HCT116 (cell line): Measurements from ENCODE around the gene KRT36. TPM values are rescaled to one million over a fixed set of nuclear protein-coding genes. Genes with fewer than 3 reads are reported as not detected.

Experiments
- ATAC-seq: fragments of 200-7000 bp; cut with Tn5 transposase; 2 replicates; pipeline ENCODE4 v1.9.1; 2020; ENCODE audit warnings: mild to moderate bottlenecking, moderate library complexity
- BruUV-seq: library from RNA; stranded (reverse); fragments of 400-500 nt; replicated peaks from 2 replicates; lab custom pipeline; 2021; lab: Mats Ljungman, UMichigan
- CTCF ChIA-PET: fragments of 300-600 bp; sonication (Branson Sonifier 250); formaldehyde crosslinking; loops from one replicate; lab custom pipeline; 2021; ENCODE audit warnings: antibody characterized with exemption; lab: Charles Lee
- POLR2A ChIA-PET: fragments of 300-600, 350-600 bp; sonication (Branson Sonifier 250); formaldehyde crosslinking; loops from one replicate; lab custom pipeline; 2021; ENCODE audit warnings: antibody characterized with exemption; lab: Charles Lee
- RAD21 ChIA-PET, 2 experiments: fragments of 300-600 bp; sonication (Branson Sonifier 250); formaldehyde crosslinking; loops; one replicate each; lab custom pipeline; 2023; ENCODE audit warnings: low total read pairs in 2 of 2; ENCODE audit not compliant: uncharacterized antibody in 2 of 2, unreplicated experiment in 2 of 2, low non-redundant PET in 1 of 2; lab: Charles Lee
- DNase-seq: peaks from one replicate; pipeline ENCODE4 v3.0.0-alpha.2; 2010; ENCODE audit warnings: low read depth, low spot score
- H2AFZ ChIP-seq: fragments of 200-600 bp; shearing (Covaris generic), sonication (generic); 2 replicates; pipeline ENCODE4 v1.6.1; 2017; ENCODE audit warnings: low read depth, mixed run types, mixed read lengths, antibody characterized with exemption, low read length; ENCODE audit not compliant: poor library complexity, severe bottlenecking
- H3K27ac ChIP-seq: 2 replicates; pipeline ENCODE4 v1.5.1; 2012; ENCODE audit warnings: low read depth, low read length
- H3K27me3 ChIP-seq: fragments of 200-600 bp; sonication (generic); 2 replicates; pipeline ENCODE4 v1.6.1; 2016; ENCODE audit warnings: mixed run types, low read length, mixed read lengths; ENCODE audit not compliant: insufficient read depth
- H3K36me3 ChIP-seq, 2 experiments: fragments of 200-500 bp in 1 of 2; fragments of 200-600 bp in 1 of 2; sonication (Bioruptor generic) in 1 of 2; sonication (generic) in 1 of 2; 2 replicates each; pipeline versions ENCODE4 v1.5.1 to v1.6.1; 2014 to 2016; ENCODE audit warnings: low read length in 2 of 2, inconsistent platforms in 1 of 2, mixed read lengths in 1 of 2, mixed run types in 1 of 2; ENCODE audit not compliant: insufficient read depth in 2 of 2, control insufficient read depth in 1 of 2
- H3K4me1 ChIP-seq, 2 experiments: fragments of 200-600 bp in 1 of 2; sonication (generic) in 1 of 2; 2 replicates each; pipeline versions ENCODE4 v1.5.1 to v1.6.1; 2012 to 2017; ENCODE audit warnings: low read length in 2 of 2, inconsistent platforms in 1 of 2, mild to moderate bottlenecking in 1 of 2, mixed read lengths in 1 of 2, mixed run types in 1 of 2, moderate library complexity in 1 of 2; ENCODE audit not compliant: insufficient read depth in 2 of 2, control insufficient read depth in 1 of 2
- H3K4me2 ChIP-seq: fragments of 200-600 bp; sonication (generic); 2 replicates; pipeline ENCODE4 v1.6.1; 2017; ENCODE audit warnings: mixed run types, low read length, mixed read lengths
- H3K4me3 ChIP-seq, 2 experiments: fragments of 200-600 bp in 1 of 2; sonication (generic) in 1 of 2; replicated peaks in 1 of 2; 2 replicates each; pipeline ENCODE4 v1.5.1; 2011 to 2016; ENCODE audit warnings: low read length in 2 of 2, control low read depth in 1 of 2, low read depth in 1 of 2, mild to moderate bottlenecking in 1 of 2, mixed read lengths in 1 of 2, mixed run types in 1 of 2
- H3K79me2 ChIP-seq: fragments of 200-600 bp; sonication (generic); 2 replicates; pipeline ENCODE4 v1.6.1; 2017; ENCODE audit warnings: mild to moderate bottlenecking, mixed run types, low read length, moderate library complexity, mixed read lengths; ENCODE audit not compliant: insufficient read depth
- H3K9ac ChIP-seq: fragments of 200-600 bp; sonication (generic); 2 replicates; pipeline ENCODE4 v1.6.1; 2016; ENCODE audit warnings: low read length, mixed read lengths
- H3K9me2 ChIP-seq: fragments of 200-600 bp; sonication (generic), shearing (Covaris generic); 2 replicates; pipeline ENCODE4 v1.6.1; 2017; ENCODE audit warnings: mixed run types, mild to moderate bottlenecking, moderate library complexity; ENCODE audit not compliant: insufficient read depth
- H3K9me3 ChIP-seq, 2 experiments: fragments of 200-500 bp in 1 of 2; fragments of 200-600 bp in 1 of 2; sonication (Bioruptor generic) in 1 of 2; sonication (generic) in 1 of 2; 2 replicates each; pipeline ENCODE4 v1.6.1; 2014 to 2017; ENCODE audit warnings: low read length in 2 of 2, mixed read lengths in 2 of 2, inconsistent platforms in 1 of 2, low read depth in 1 of 2, mild to moderate bottlenecking in 1 of 2, mixed run types in 1 of 2, moderate library complexity in 1 of 2; ENCODE audit not compliant: control insufficient read depth in 1 of 2, insufficient read depth in 1 of 2
- H4K20me1 ChIP-seq: fragments of 200-600 bp; sonication (generic), shearing (Covaris generic); 2 replicates; pipeline ENCODE4 v1.6.1; 2017; ENCODE audit warnings: mixed run types, mild to moderate bottlenecking, moderate library complexity; ENCODE audit not compliant: insufficient read depth
- ATF3 ChIP-seq: IDR thresholded peaks from 2 replicates; pipeline ENCODE4 v1.6.1; 2012
- CBX3 ChIP-seq: IDR thresholded peaks from 2 replicates; pipeline ENCODE4 v1.6.1; 2012; ENCODE audit warnings: low read depth
- CEBPB ChIP-seq: IDR thresholded peaks from 2 replicates; pipeline ENCODE4 v1.6.1; 2012; ENCODE audit warnings: low read depth
- CTCF ChIP-seq, 3 experiments: fragments of 200-600 bp in 1 of 3; sonication (generic) in 1 of 3; IDR thresholded peaks in 2 of 3; conservative IDR thresholded peaks in 1 of 3; 2 replicates each; pipeline ENCODE4 v1.5.1; 2012 to 2017; ENCODE audit warnings: low read depth in 2 of 3, low read length in 2 of 3, antibody characterized with exemption in 1 of 3, borderline replicate concordance in 1 of 3, control low read depth in 1 of 3, mild to moderate bottlenecking in 1 of 3, mixed read lengths in 1 of 3, mixed run types in 1 of 3, moderate library complexity in 1 of 3; ENCODE audit not compliant: insufficient read depth in 1 of 3
- EGR1 ChIP-seq: IDR thresholded peaks from 2 replicates; pipeline ENCODE4 v1.6.1; 2012; ENCODE audit warnings: low read depth
- ELF1 ChIP-seq: IDR thresholded peaks from 2 replicates; pipeline ENCODE4 v1.6.1; 2012; ENCODE audit warnings: low read depth, borderline replicate concordance
- MAX ChIP-seq: IDR thresholded peaks from 2 replicates; pipeline ENCODE4 v1.6.1; 2012
- POLR2A ChIP-seq: IDR thresholded peaks from 2 replicates; pipeline ENCODE4 v1.7.0; 2011; ENCODE audit warnings: borderline replicate concordance; ENCODE audit not compliant: insufficient read depth, insufficient read length; ENCODE audit errors: extremely low read depth
- RAD21 ChIP-seq: IDR thresholded peaks from 2 replicates; pipeline ENCODE4 v1.6.1; 2012; ENCODE audit warnings: low read depth, mild to moderate bottlenecking
- SIN3A ChIP-seq: IDR thresholded peaks from 2 replicates; pipeline ENCODE4 v1.6.1; 2012; ENCODE audit warnings: low read depth
- SP1 ChIP-seq: IDR thresholded peaks from 2 replicates; pipeline ENCODE4 v1.6.1; 2012; ENCODE audit warnings: low read depth
- ZBTB33 ChIP-seq: IDR thresholded peaks from 2 replicates; pipeline ENCODE4 v1.6.1; 2011; ENCODE audit warnings: mild to moderate bottlenecking, low read length, moderate library complexity; ENCODE audit not compliant: insufficient replicate concordance; ENCODE audit errors: extremely low read depth
- ZFX ChIP-seq: fragments of 450-650 bp; IDR thresholded peaks from 2 replicates; pipeline ENCODE4 v1.6.1; 2017
- ZNF274 ChIP-seq: fragments of 200-500 bp; sonication (Bioruptor generic); IDR thresholded peaks from 2 replicates; pipeline ENCODE4 v1.6.1; 2014; ENCODE audit warnings: mild to moderate bottlenecking, low read depth, low read length, inconsistent platforms
- intact Hi-C: fragments of 100-400 bp; cut with micrococcal nuclease; formaldehyde crosslinking; loops from 2 replicates; pipeline ENCODE4 v1.10.0; 2022
- total RNA-seq: library from RNA; stranded (reverse); gene quantifications from one replicate; pipeline ENCODE4 v1.2.1, GENCODE V29; 2021; ENCODE audit not compliant: unreplicated experiment

KRT36 gene
- total RNA-seq, 1 experiment from 2014 or later: not detected

GRCh38 chr17:41483531-41483930 is 6.2 kb downstream of the KRT36 start:
- no peaks in the 10 kb centered on the region; a peak in 1 of 4 replicates for H3K4me1 ChIP-seq
- intact Hi-C loops: no loop called here
- no TSS peak for BruUV-seq
- no peaks in the 10 kb centered on the region for H3K9me2 ChIP-seq
- no peak overlapping the region for H3K9ac ChIP-seq
- TF ChIP-seq MAX: no peak
- no peak for TF ChIP-seq SIN3A
- TF ChIP-seq CTCF (IDR thresholded peaks at IDR 0.05 in 2 of 3, conservative IDR thresholded peaks at IDR 0.05 in 1 of 3; ENCODE audit: borderline replicate concordance in 1 of 3, insufficient read depth in 1 of 3, low read depth in 2 of 3, low read length in 2 of 3): no peak
- TF ChIP-seq ZBTB33: no peak
- TF ChIP-seq CBX3: no peak
- TF ChIP-seq ZFX: no peak
- no peak for TF ChIP-seq EGR1
- no peak for TF ChIP-seq SP1
- TF ChIP-seq POLR2A: no peak
- TF ChIP-seq ELF1: no peak
- no peak for TF ChIP-seq ZNF274
- no peak for TF ChIP-seq RAD21
- TF ChIP-seq ATF3: no peak
- TF ChIP-seq CEBPB: no peak
- TF ChIP-seq, all 23 proteins: peak for 0
- Histone ChIP-seq H3K4me2 (no peak overlapping the region), H3K27ac (no peak overlapping the region), H3K4me3 (no peak overlapping the region), H4K20me1 (no peaks in the 10 kb centered on the region), H3K9me3 (no peaks in the 10 kb centered on the region), H3K36me3 (no peaks in the 10 kb centered on the region), H2AFZ (no peak overlapping the region), H3K27me3 (no peaks in the 10 kb centered on the region), H3K79me2 (no peaks in the 10 kb centered on the region)
- RAD21 ChIA-PET: no interaction called here
- POLR2A ChIA-PET: no interaction called here
- no peak for ATAC-seq
- CTCF ChIA-PET: no interaction called here
- DNase-seq: no peak
